HCT116 (cell line): ENCODE results near the gene ENPEP. TPM values are rescaled to one million over a fixed set of nuclear protein-coding genes. Genes with fewer than 3 reads are reported as not detected.

Experiments
- ATAC-seq: fragments of 200-7000 bp; cut with Tn5 transposase; 2 replicates; pipeline ENCODE4 v1.9.1; 2020; ENCODE audit warnings: mild to moderate bottlenecking, moderate library complexity
- BruUV-seq: library from RNA; stranded (reverse); fragments of 400-500 nt; replicated peaks from 2 replicates; lab custom pipeline; 2021; lab: Mats Ljungman, UMichigan
- CTCF ChIA-PET: fragments of 300-600 bp; sonication (Branson Sonifier 250); formaldehyde crosslinking; loops from one replicate; lab custom pipeline; 2021; ENCODE audit warnings: antibody characterized with exemption; lab: Charles Lee
- POLR2A ChIA-PET: fragments of 300-600, 350-600 bp; sonication (Branson Sonifier 250); formaldehyde crosslinking; loops from one replicate; lab custom pipeline; 2021; ENCODE audit warnings: antibody characterized with exemption; lab: Charles Lee
- RAD21 ChIA-PET, 2 experiments: fragments of 300-600 bp; sonication (Branson Sonifier 250); formaldehyde crosslinking; loops; one replicate each; lab custom pipeline; 2023; ENCODE audit warnings: low total read pairs in 2 of 2; ENCODE audit not compliant: uncharacterized antibody in 2 of 2, unreplicated experiment in 2 of 2, low non-redundant PET in 1 of 2; lab: Charles Lee
- DNase-seq: peaks from one replicate; pipeline ENCODE4 v3.0.0-alpha.2; 2010; ENCODE audit warnings: low read depth, low spot score
- H2AFZ ChIP-seq: fragments of 200-600 bp; shearing (Covaris generic), sonication (generic); 2 replicates; pipeline ENCODE4 v1.6.1; 2017; ENCODE audit warnings: low read depth, mixed run types, mixed read lengths, antibody characterized with exemption, low read length; ENCODE audit not compliant: poor library complexity, severe bottlenecking
- H3K27ac ChIP-seq: 2 replicates; pipeline ENCODE4 v1.5.1; 2012; ENCODE audit warnings: low read depth, low read length
- H3K27me3 ChIP-seq: fragments of 200-600 bp; sonication (generic); 2 replicates; pipeline ENCODE4 v1.6.1; 2016; ENCODE audit warnings: mixed run types, low read length, mixed read lengths; ENCODE audit not compliant: insufficient read depth
- H3K36me3 ChIP-seq, 2 experiments: fragments of 200-500 bp in 1 of 2; fragments of 200-600 bp in 1 of 2; sonication (Bioruptor generic) in 1 of 2; sonication (generic) in 1 of 2; 2 replicates each; pipeline versions ENCODE4 v1.5.1 to v1.6.1; 2014 to 2016; ENCODE audit warnings: low read length in 2 of 2, inconsistent platforms in 1 of 2, mixed read lengths in 1 of 2, mixed run types in 1 of 2; ENCODE audit not compliant: insufficient read depth in 2 of 2, control insufficient read depth in 1 of 2
- H3K4me1 ChIP-seq, 2 experiments: fragments of 200-600 bp in 1 of 2; sonication (generic) in 1 of 2; 2 replicates each; pipeline versions ENCODE4 v1.5.1 to v1.6.1; 2012 to 2017; ENCODE audit warnings: low read length in 2 of 2, inconsistent platforms in 1 of 2, mild to moderate bottlenecking in 1 of 2, mixed read lengths in 1 of 2, mixed run types in 1 of 2, moderate library complexity in 1 of 2; ENCODE audit not compliant: insufficient read depth in 2 of 2, control insufficient read depth in 1 of 2
- H3K4me2 ChIP-seq: fragments of 200-600 bp; sonication (generic); 2 replicates; pipeline ENCODE4 v1.6.1; 2017; ENCODE audit warnings: mixed run types, low read length, mixed read lengths
- H3K4me3 ChIP-seq, 2 experiments: fragments of 200-600 bp in 1 of 2; sonication (generic) in 1 of 2; replicated peaks in 1 of 2; 2 replicates each; pipeline ENCODE4 v1.5.1; 2011 to 2016; ENCODE audit warnings: low read length in 2 of 2, control low read depth in 1 of 2, low read depth in 1 of 2, mild to moderate bottlenecking in 1 of 2, mixed read lengths in 1 of 2, mixed run types in 1 of 2
- H3K79me2 ChIP-seq: fragments of 200-600 bp; sonication (generic); 2 replicates; pipeline ENCODE4 v1.6.1; 2017; ENCODE audit warnings: mild to moderate bottlenecking, mixed run types, low read length, moderate library complexity, mixed read lengths; ENCODE audit not compliant: insufficient read depth
- H3K9ac ChIP-seq: fragments of 200-600 bp; sonication (generic); 2 replicates; pipeline ENCODE4 v1.6.1; 2016; ENCODE audit warnings: low read length, mixed read lengths
- H3K9me2 ChIP-seq: fragments of 200-600 bp; sonication (generic), shearing (Covaris generic); 2 replicates; pipeline ENCODE4 v1.6.1; 2017; ENCODE audit warnings: mixed run types, mild to moderate bottlenecking, moderate library complexity; ENCODE audit not compliant: insufficient read depth
- H3K9me3 ChIP-seq, 2 experiments: fragments of 200-500 bp in 1 of 2; fragments of 200-600 bp in 1 of 2; sonication (Bioruptor generic) in 1 of 2; sonication (generic) in 1 of 2; 2 replicates each; pipeline ENCODE4 v1.6.1; 2014 to 2017; ENCODE audit warnings: low read length in 2 of 2, mixed read lengths in 2 of 2, inconsistent platforms in 1 of 2, low read depth in 1 of 2, mild to moderate bottlenecking in 1 of 2, mixed run types in 1 of 2, moderate library complexity in 1 of 2; ENCODE audit not compliant: control insufficient read depth in 1 of 2, insufficient read depth in 1 of 2
- H4K20me1 ChIP-seq: fragments of 200-600 bp; sonication (generic), shearing (Covaris generic); 2 replicates; pipeline ENCODE4 v1.6.1; 2017; ENCODE audit warnings: mixed run types, mild to moderate bottlenecking, moderate library complexity; ENCODE audit not compliant: insufficient read depth
- ATF3 ChIP-seq: IDR thresholded peaks from 2 replicates; pipeline ENCODE4 v1.6.1; 2012
- CEBPB ChIP-seq: IDR thresholded peaks from 2 replicates; pipeline ENCODE4 v1.6.1; 2012; ENCODE audit warnings: low read depth
- EGR1 ChIP-seq: IDR thresholded peaks from 2 replicates; pipeline ENCODE4 v1.6.1; 2012; ENCODE audit warnings: low read depth
- ELF1 ChIP-seq: IDR thresholded peaks from 2 replicates; pipeline ENCODE4 v1.6.1; 2012; ENCODE audit warnings: low read depth, borderline replicate concordance
- EZH2 ChIP-seq: fragments of 200-600 bp; sonication (generic); IDR thresholded peaks from 2 replicates; pipeline ENCODE4 v1.6.1; 2017; ENCODE audit warnings: antibody characterized with exemption, mixed run types
- JUND ChIP-seq: IDR thresholded peaks from 2 replicates; pipeline ENCODE4 v1.6.1; 2012
- SIN3A ChIP-seq: IDR thresholded peaks from 2 replicates; pipeline ENCODE4 v1.6.1; 2012; ENCODE audit warnings: low read depth
- SRF ChIP-seq: IDR thresholded peaks from 2 replicates; pipeline ENCODE4 v1.6.1; 2012; ENCODE audit warnings: low read depth
- ZNF274 ChIP-seq: fragments of 200-500 bp; sonication (Bioruptor generic); IDR thresholded peaks from 2 replicates; pipeline ENCODE4 v1.6.1; 2014; ENCODE audit warnings: mild to moderate bottlenecking, low read depth, low read length, inconsistent platforms
- intact Hi-C: fragments of 100-400 bp; cut with micrococcal nuclease; formaldehyde crosslinking; loops from 2 replicates; pipeline ENCODE4 v1.10.0; 2022
- total RNA-seq: library from RNA; stranded (reverse); gene quantifications from one replicate; pipeline ENCODE4 v1.2.1, GENCODE V29; 2021; ENCODE audit not compliant: unreplicated experiment
- TF ChIP-seq, protein P1 (sequence below), 3 experiments: fragments of 200-600 bp in 1 of 3; sonication (generic) in 1 of 3; IDR thresholded peaks in 2 of 3; conservative IDR thresholded peaks in 1 of 3; 2 replicates each; pipeline ENCODE4 v1.5.1; 2012 to 2017; ENCODE audit warnings: low read depth in 2 of 3, low read length in 2 of 3, antibody characterized with exemption in 1 of 3, borderline replicate concordance in 1 of 3, control low read depth in 1 of 3, mild to moderate bottlenecking in 1 of 3, mixed read lengths in 1 of 3, mixed run types in 1 of 3, moderate library complexity in 1 of 3; ENCODE audit not compliant: insufficient read depth in 1 of 3
- TF ChIP-seq, protein P2 (sequence below): IDR thresholded peaks from 2 replicates; pipeline ENCODE4 v1.6.1; 2012
- TF ChIP-seq, protein P3 (sequence below): IDR thresholded peaks from 2 replicates; pipeline ENCODE4 v1.6.1; 2011; ENCODE audit warnings: mild to moderate bottlenecking, low read length, moderate library complexity; ENCODE audit not compliant: insufficient replicate concordance; ENCODE audit errors: extremely low read depth

The ENPEP gene
- total RNA-seq, 1 experiment from 2014 or later, result 4.5 TPM

DNA sequence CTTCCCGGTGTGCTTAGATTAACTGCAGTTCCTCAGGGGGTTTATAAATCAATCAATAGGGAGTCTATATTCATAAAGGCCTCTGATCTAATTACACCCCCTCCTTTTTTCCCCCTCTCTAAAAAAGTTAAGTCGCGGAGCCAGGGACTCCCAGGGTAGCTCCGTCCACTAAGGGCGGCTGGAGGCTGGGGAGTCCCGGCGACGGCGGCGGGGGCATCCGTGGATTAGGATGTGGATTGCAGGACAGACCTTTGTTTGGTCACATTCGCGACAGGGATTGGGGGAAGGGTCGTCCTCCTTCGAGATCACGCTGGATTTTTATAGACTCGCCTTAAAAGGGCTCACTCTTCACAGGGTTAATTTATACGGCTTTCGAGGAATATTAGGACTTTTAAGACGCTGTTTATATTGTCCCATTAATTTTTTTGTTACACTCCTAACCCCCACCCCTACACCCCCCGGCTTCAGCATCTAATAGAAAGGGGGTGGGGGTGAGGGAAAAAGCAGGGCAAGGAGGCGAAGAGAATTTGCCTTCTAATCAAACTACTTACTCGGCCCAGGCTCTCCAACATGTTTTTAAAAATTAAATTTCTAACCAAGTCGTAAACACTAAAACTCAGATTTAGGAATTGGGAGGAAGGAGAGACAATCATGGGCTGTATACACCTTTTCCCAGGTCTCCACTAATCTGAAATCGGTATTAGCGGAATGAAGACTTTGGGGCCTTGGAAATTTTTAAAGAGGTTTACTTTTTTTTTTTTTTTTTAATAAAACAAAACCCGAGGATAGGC lies 138.4 kb downstream of the ENPEP start:
- H2AFZ ChIP-seq, result no peak overlapping the region
- H3K4me2 ChIP-seq, result no peak overlapping the region
- no peaks in the 10 kb centered on the region for H3K9me2 ChIP-seq
- ChIA-PET CTCF (no interaction called here), RAD21 (no interaction called here), POLR2A (no interaction called here)
- H3K9me3 ChIP-seq, result no peaks in the 10 kb centered on the region
- TF ChIP-seq SIN3A (no peak), ELF1 (no peak), JUND (no peak), EGR1 (no peak), ZNF274 (no peak), EZH2 (no peak), CEBPB (no peak), SRF (no peak), ATF3 (no peak)
- TF ChIP-seq, protein P1, sequence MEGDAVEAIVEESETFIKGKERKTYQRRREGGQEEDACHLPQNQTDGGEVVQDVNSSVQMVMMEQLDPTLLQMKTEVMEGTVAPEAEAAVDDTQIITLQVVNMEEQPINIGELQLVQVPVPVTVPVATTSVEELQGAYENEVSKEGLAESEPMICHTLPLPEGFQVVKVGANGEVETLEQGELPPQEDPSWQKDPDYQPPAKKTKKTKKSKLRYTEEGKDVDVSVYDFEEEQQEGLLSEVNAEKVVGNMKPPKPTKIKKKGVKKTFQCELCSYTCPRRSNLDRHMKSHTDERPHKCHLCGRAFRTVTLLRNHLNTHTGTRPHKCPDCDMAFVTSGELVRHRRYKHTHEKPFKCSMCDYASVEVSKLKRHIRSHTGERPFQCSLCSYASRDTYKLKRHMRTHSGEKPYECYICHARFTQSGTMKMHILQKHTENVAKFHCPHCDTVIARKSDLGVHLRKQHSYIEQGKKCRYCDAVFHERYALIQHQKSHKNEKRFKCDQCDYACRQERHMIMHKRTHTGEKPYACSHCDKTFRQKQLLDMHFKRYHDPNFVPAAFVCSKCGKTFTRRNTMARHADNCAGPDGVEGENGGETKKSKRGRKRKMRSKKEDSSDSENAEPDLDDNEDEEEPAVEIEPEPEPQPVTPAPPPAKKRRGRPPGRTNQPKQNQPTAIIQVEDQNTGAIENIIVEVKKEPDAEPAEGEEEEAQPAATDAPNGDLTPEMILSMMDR (IDR thresholded peaks at IDR 0.05 in 2 of 3, conservative IDR thresholded peaks at IDR 0.05 in 1 of 3; ENCODE audit: borderline replicate concordance in 1 of 3, insufficient read depth in 1 of 3, low read depth in 2 of 3, low read length in 2 of 3), result no peak
- TF ChIP-seq, protein P2, sequence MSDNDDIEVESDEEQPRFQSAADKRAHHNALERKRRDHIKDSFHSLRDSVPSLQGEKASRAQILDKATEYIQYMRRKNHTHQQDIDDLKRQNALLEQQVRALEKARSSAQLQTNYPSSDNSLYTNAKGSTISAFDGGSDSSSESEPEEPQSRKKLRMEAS, result no peak
- TF ChIP-seq, protein P3, sequence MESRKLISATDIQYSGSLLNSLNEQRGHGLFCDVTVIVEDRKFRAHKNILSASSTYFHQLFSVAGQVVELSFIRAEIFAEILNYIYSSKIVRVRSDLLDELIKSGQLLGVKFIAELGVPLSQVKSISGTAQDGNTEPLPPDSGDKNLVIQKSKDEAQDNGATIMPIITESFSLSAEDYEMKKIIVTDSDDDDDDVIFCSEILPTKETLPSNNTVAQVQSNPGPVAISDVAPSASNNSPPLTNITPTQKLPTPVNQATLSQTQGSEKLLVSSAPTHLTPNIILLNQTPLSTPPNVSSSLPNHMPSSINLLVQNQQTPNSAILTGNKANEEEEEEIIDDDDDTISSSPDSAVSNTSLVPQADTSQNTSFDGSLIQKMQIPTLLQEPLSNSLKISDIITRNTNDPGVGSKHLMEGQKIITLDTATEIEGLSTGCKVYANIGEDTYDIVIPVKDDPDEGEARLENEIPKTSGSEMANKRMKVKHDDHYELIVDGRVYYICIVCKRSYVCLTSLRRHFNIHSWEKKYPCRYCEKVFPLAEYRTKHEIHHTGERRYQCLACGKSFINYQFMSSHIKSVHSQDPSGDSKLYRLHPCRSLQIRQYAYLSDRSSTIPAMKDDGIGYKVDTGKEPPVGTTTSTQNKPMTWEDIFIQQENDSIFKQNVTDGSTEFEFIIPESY, result no peak
- intact Hi-C loops, result no loop called here
- no peaks in the 10 kb centered on the region for H3K36me3 ChIP-seq
- H3K4me3 ChIP-seq, result no peak overlapping the region
- H4K20me1 ChIP-seq, result no peaks in the 10 kb centered on the region
- no peaks in the 10 kb centered on the region for H3K27me3 ChIP-seq
- no peak overlapping the region for H3K9ac ChIP-seq
- no peak for ATAC-seq
- no peak overlapping the region for H3K27ac ChIP-seq
- no peak for DNase-seq
- BruUV-seq, result no TSS peak
- no peaks in the 10 kb centered on the region for H3K79me2 ChIP-seq
- peaks cover under 1 to 5% of the 10 kb centered on the region in 2 experiments; a peak in 3 of 4 replicates for H3K4me1 ChIP-seq

Other genes with a start within 250 kb of the ENPEP start
- 8.3 TPM for gene PITX2, start 146.9 kb downstream of the ENPEP start, total RNA-seq